Measurements from ENCODE around the gene FHIT. TPM values are rescaled to one million over a fixed set of nuclear protein-coding genes. Genes with fewer than 3 reads are reported as not detected.

The FHIT gene
- total and polyA plus RNA-seq, 4 donors: 2.1 to 14.7 (median 6.6) TPM

GRCh38 chr3:60344340-60344739 is 906.9 kb downstream of the FHIT start:
- H3K4me1 ChIP-seq (ENCODE audit: control insufficient read depth in 4 of 4, insufficient read depth in 4 of 4, low read length in 3 of 4): no peaks in the 10 kb centered on the region
- no peaks in the 10 kb centered on the region for H3K36me3 ChIP-seq (ENCODE audit: control insufficient read depth in 4 of 4, insufficient read depth in 3 of 4, low read depth in 1 of 4, low read length in 3 of 4)
- H3K27ac ChIP-seq (ENCODE audit: low read depth in 1 of 2, low read length in 2 of 2): no peak overlapping the region
- H3K4me3 ChIP-seq (ENCODE audit: low read depth in 1 of 3, low read length in 3 of 3): no peak overlapping the region
- no peaks in the 10 kb centered on the region for H3K27me3 ChIP-seq (ENCODE audit: control insufficient read depth in 4 of 4, insufficient read depth in 4 of 4, low read length in 3 of 4)
- WGBS: 89% methylated on average over 3 of the region's 3 CpGs
- no peak overlapping the region for H3K9ac ChIP-seq (ENCODE audit: low read depth in 1 of 2, low read length in 2 of 2)
- no peak for DNase-seq (ENCODE audit: low spot score)
- H3K9me3 ChIP-seq (ENCODE audit: control insufficient read depth in 4 of 4, low read length in 3 of 4): no peaks in the 10 kb centered on the region
- no peak for TF ChIP-seq TAF1 (conservative IDR thresholded peaks at IDR 0.05)

GRCh38 chr3:60343831-60344230 is 907.4 kb downstream of the FHIT start:
- no peak overlapping the region for H3K27ac ChIP-seq (ENCODE audit: low read depth in 1 of 2, low read length in 2 of 2)
- H3K4me1 ChIP-seq (ENCODE audit: control insufficient read depth in 4 of 4, insufficient read depth in 4 of 4, low read length in 3 of 4): no peaks in the 10 kb centered on the region
- no peaks in the 10 kb centered on the region for H3K27me3 ChIP-seq (ENCODE audit: control insufficient read depth in 4 of 4, insufficient read depth in 4 of 4, low read length in 3 of 4)
- no peaks in the 10 kb centered on the region for H3K36me3 ChIP-seq (ENCODE audit: control insufficient read depth in 4 of 4, insufficient read depth in 3 of 4, low read depth in 1 of 4, low read length in 3 of 4)
- no peak for TF ChIP-seq ZBTB33 (IDR thresholded peaks at IDR 0.05)
- no peak for TF ChIP-seq GABPA (IDR thresholded peaks at IDR 0.05 in 1 of 2, conservative IDR thresholded peaks at IDR 0.05 in 1 of 2)
- no peak for TF ChIP-seq NR2F2 (IDR thresholded peaks at IDR 0.05)
- TF ChIP-seq SP1 (IDR thresholded peaks at IDR 0.05): no peak
- TF ChIP-seq REST (IDR thresholded peaks at IDR 0.05): no peak
- no peak overlapping the region for H3K4me3 ChIP-seq (ENCODE audit: low read depth in 1 of 3, low read length in 3 of 3)
- DNase-seq (ENCODE audit: low spot score): no peak
- H3K9ac ChIP-seq (ENCODE audit: low read depth in 1 of 2, low read length in 2 of 2): no peak overlapping the region
- H3K9me3 ChIP-seq (ENCODE audit: control insufficient read depth in 4 of 4, low read length in 3 of 4): no peaks in the 10 kb centered on the region
- 94% methylated on average over 2 of the region's 2 CpGs for WGBS

- Histone ChIP-seq H3K9me3 (ENCODE audit: control insufficient read depth in 4 of 4, low read length in 3 of 4) (no peaks in the 10 kb centered on the region), H3K9ac (ENCODE audit: low read depth in 1 of 2, low read length in 2 of 2) (no peak overlapping the region), H3K27ac (ENCODE audit: low read depth in 1 of 2, low read length in 2 of 2) (no peak overlapping the region), H3K4me1 (ENCODE audit: control insufficient read depth in 4 of 4, insufficient read depth in 4 of 4, low read length in 3 of 4) (no peaks in the 10 kb centered on the region), H3K36me3 (ENCODE audit: control insufficient read depth in 4 of 4, insufficient read depth in 3 of 4, low read depth in 1 of 4, low read length in 3 of 4) (no peaks in the 10 kb centered on the region), H3K4me3 (ENCODE audit: low read depth in 1 of 3, low read length in 3 of 3) (no peak overlapping the region), H3K27me3 (ENCODE audit: control insufficient read depth in 4 of 4, insufficient read depth in 4 of 4, low read length in 3 of 4) (no peaks in the 10 kb centered on the region)
- no peak for DNase-seq (ENCODE audit: low spot score)
- 87% methylated on average over 6 of the region's 6 CpGs for WGBS
- TF ChIP-seq RAD21 (IDR thresholded peaks at IDR 0.05) (no peak), MAX (IDR thresholded peaks at IDR 0.05) (no peak), RXRA (IDR thresholded peaks at IDR 0.05) (no peak)
Measured at GRCh38 chr3:60339304-60339703, 911.9 kb downstream of the FHIT start.

Measured in liver (tissue), 9 donors.